H1 (cell line): ENCODE data around the gene DHCR24. TPM values are rescaled to one million over a fixed set of nuclear protein-coding genes. Genes with fewer than 3 reads are reported as not detected.

ENCODE experiments used
- BRCA1 ChIP-seq: IDR thresholded peaks from 2 replicates; pipeline ENCODE4 v1.6.1; 2012; ENCODE audit warnings: low read depth, low read length, improper control_type of control experiment
- CHD1 ChIP-seq: IDR thresholded peaks from 2 replicates; pipeline ENCODE4 v1.6.1; 2012; ENCODE audit warnings: low read depth, low read length, improper control_type of control experiment
- MAFK ChIP-seq: IDR thresholded peaks from 2 replicates; pipeline ENCODE4 v1.6.1; 2012; ENCODE audit warnings: low read depth, mild to moderate bottlenecking, improper control_type of control experiment, low read length
- POU5F1 ChIP-seq: IDR thresholded peaks from 2 replicates; pipeline ENCODE4 v1.6.1; 2011; ENCODE audit warnings: low read depth, mild to moderate bottlenecking, low read length, moderate library complexity
- RBBP5 ChIP-seq: IDR thresholded peaks from 2 replicates; pipeline ENCODE4 v1.7.1; 2012; ENCODE audit warnings: low read depth, mild to moderate bottlenecking, inconsistent platforms, low read length, moderate library complexity, borderline replicate concordance
- RFX5 ChIP-seq: IDR thresholded peaks from 2 replicates; pipeline ENCODE4 v1.6.1; 2011; ENCODE audit warnings: low read depth, low read length, improper control_type of control experiment, borderline replicate concordance
- polyA plus RNA-seq, 7 experiments: library from polyadenylated mRNA; depleted of rRNA in 3 of 7; stranded (reverse) in 5 of 7; unstranded in 2 of 7; fragments of >200 nt in 5 of 7; fragments of 200-250 nt in 2 of 7; gene quantifications; 1 replicate in 5 of 7; 2 replicates in 1 of 7; 4 replicates in 1 of 7; pipeline versions ENCODE4 v1.2.1 to v1.2.3, GENCODE V29; 2011 to 2013; ENCODE audit warnings: missing spikeins in 2 of 7, mixed read lengths in 2 of 7
- total RNA-seq: library from RNA; stranded (reverse); fragmentation: NEBNext Ultra II Directional; extraction: Animal tissue kit (Norgen Biotek cat#: 25700); gene quantifications from 2 replicates; pipeline ENCODE4 v1.2.1, GENCODE V29; 2021
- TF ChIP-seq, protein P1 (sequence below): fragments of 300-600 bp; sonication (generic); IDR thresholded peaks from 2 replicates; pipeline ENCODE4 v1.7.1; 2012; ENCODE audit warnings: low read length, moderate library complexity, mild to moderate bottlenecking, inconsistent platforms; ENCODE audit not compliant: insufficient replicate concordance
- TF ChIP-seq, protein P2 (sequence below): IDR thresholded peaks from 2 replicates; pipeline ENCODE4 v1.6.1; 2011; ENCODE audit warnings: low read depth, mild to moderate bottlenecking, low read length; ENCODE audit not compliant: insufficient read depth
- TF ChIP-seq, protein P3 (sequence below), 3 experiments: IDR thresholded peaks; 1 replicate in 2 of 3; 2 replicates in 1 of 3; pipeline versions ENCODE4 v1.5.1 to v1.6.1; 2011; ENCODE audit warnings: low read length in 3 of 3, mild to moderate bottlenecking in 3 of 3, inconsistent platforms in 2 of 3, low read depth in 1 of 3, moderate library complexity in 1 of 3; ENCODE audit not compliant: insufficient read depth in 1 of 3; ENCODE audit errors: control extremely low read depth in 1 of 3

DHCR24 gene
- total and polyA plus RNA-seq, 2 of the 8 experiments (the other 6 are each of a cell fraction or from before 2014, with no cell fraction given): 370 to 419 TPM

DNA sequence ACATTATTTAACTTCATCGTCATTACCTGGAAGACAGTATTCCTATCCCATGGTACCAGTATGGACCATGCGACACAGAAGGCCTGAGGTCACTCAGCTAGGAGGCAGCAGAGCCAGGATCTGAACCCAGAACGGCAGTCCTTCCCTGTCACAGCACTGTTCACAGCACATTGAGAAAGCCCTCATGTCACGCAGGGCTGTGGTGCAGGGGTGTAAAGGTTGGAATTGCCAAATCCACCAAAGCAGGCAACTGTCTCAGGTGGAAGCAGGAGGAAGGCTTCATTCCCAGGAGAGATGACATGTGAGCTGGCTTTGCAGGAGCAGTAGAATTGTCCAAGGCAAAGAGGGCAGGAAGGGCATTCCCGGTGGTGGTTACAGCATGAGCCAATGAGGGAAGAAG is 75.9 kb downstream of the DHCR24 start (continued):
- TF ChIP-seq, protein P1, sequence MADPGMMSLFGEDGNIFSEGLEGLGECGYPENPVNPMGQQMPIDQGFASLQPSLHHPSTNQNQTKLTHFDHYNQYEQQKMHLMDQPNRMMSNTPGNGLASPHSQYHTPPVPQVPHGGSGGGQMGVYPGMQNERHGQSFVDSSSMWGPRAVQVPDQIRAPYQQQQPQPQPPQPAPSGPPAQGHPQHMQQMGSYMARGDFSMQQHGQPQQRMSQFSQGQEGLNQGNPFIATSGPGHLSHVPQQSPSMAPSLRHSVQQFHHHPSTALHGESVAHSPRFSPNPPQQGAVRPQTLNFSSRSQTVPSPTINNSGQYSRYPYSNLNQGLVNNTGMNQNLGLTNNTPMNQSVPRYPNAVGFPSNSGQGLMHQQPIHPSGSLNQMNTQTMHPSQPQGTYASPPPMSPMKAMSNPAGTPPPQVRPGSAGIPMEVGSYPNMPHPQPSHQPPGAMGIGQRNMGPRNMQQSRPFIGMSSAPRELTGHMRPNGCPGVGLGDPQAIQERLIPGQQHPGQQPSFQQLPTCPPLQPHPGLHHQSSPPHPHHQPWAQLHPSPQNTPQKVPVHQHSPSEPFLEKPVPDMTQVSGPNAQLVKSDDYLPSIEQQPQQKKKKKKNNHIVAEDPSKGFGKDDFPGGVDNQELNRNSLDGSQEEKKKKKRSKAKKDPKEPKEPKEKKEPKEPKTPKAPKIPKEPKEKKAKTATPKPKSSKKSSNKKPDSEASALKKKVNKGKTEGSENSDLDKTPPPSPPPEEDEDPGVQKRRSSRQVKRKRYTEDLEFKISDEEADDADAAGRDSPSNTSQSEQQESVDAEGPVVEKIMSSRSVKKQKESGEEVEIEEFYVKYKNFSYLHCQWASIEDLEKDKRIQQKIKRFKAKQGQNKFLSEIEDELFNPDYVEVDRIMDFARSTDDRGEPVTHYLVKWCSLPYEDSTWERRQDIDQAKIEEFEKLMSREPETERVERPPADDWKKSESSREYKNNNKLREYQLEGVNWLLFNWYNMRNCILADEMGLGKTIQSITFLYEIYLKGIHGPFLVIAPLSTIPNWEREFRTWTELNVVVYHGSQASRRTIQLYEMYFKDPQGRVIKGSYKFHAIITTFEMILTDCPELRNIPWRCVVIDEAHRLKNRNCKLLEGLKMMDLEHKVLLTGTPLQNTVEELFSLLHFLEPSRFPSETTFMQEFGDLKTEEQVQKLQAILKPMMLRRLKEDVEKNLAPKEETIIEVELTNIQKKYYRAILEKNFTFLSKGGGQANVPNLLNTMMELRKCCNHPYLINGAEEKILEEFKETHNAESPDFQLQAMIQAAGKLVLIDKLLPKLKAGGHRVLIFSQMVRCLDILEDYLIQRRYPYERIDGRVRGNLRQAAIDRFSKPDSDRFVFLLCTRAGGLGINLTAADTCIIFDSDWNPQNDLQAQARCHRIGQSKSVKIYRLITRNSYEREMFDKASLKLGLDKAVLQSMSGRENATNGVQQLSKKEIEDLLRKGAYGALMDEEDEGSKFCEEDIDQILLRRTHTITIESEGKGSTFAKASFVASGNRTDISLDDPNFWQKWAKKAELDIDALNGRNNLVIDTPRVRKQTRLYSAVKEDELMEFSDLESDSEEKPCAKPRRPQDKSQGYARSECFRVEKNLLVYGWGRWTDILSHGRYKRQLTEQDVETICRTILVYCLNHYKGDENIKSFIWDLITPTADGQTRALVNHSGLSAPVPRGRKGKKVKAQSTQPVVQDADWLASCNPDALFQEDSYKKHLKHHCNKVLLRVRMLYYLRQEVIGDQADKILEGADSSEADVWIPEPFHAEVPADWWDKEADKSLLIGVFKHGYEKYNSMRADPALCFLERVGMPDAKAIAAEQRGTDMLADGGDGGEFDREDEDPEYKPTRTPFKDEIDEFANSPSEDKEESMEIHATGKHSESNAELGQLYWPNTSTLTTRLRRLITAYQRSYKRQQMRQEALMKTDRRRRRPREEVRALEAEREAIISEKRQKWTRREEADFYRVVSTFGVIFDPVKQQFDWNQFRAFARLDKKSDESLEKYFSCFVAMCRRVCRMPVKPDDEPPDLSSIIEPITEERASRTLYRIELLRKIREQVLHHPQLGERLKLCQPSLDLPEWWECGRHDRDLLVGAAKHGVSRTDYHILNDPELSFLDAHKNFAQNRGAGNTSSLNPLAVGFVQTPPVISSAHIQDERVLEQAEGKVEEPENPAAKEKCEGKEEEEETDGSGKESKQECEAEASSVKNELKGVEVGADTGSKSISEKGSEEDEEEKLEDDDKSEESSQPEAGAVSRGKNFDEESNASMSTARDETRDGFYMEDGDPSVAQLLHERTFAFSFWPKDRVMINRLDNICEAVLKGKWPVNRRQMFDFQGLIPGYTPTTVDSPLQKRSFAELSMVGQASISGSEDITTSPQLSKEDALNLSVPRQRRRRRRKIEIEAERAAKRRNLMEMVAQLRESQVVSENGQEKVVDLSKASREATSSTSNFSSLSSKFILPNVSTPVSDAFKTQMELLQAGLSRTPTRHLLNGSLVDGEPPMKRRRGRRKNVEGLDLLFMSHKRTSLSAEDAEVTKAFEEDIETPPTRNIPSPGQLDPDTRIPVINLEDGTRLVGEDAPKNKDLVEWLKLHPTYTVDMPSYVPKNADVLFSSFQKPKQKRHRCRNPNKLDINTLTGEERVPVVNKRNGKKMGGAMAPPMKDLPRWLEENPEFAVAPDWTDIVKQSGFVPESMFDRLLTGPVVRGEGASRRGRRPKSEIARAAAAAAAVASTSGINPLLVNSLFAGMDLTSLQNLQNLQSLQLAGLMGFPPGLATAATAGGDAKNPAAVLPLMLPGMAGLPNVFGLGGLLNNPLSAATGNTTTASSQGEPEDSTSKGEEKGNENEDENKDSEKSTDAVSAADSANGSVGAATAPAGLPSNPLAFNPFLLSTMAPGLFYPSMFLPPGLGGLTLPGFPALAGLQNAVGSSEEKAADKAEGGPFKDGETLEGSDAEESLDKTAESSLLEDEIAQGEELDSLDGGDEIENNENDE: no peak
- TF ChIP-seq RFX5 (no peak), BRCA1 (no peak), MAFK (no peak), RBBP5 (no peak), POU5F1 (no peak), CHD1 (no peak)
- TF ChIP-seq, protein P2, sequence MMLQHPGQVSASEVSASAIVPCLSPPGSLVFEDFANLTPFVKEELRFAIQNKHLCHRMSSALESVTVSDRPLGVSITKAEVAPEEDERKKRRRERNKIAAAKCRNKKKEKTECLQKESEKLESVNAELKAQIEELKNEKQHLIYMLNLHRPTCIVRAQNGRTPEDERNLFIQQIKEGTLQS: no peak
- TF ChIP-seq, protein P3, sequence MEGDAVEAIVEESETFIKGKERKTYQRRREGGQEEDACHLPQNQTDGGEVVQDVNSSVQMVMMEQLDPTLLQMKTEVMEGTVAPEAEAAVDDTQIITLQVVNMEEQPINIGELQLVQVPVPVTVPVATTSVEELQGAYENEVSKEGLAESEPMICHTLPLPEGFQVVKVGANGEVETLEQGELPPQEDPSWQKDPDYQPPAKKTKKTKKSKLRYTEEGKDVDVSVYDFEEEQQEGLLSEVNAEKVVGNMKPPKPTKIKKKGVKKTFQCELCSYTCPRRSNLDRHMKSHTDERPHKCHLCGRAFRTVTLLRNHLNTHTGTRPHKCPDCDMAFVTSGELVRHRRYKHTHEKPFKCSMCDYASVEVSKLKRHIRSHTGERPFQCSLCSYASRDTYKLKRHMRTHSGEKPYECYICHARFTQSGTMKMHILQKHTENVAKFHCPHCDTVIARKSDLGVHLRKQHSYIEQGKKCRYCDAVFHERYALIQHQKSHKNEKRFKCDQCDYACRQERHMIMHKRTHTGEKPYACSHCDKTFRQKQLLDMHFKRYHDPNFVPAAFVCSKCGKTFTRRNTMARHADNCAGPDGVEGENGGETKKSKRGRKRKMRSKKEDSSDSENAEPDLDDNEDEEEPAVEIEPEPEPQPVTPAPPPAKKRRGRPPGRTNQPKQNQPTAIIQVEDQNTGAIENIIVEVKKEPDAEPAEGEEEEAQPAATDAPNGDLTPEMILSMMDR (IDR thresholded peaks at IDR 0.05; ENCODE audit: control extremely low read depth in 1 of 3, insufficient read depth in 1 of 3, low read depth in 1 of 3, low read length in 3 of 3): no peak
